NB4 (cell line): Measurements from ENCODE around the gene ZNF35.

Experiments
- CTCF ChIP-seq: IDR thresholded peaks from one replicate; pipeline ENCODE4 v1.5.1; 2012; ENCODE audit warnings: low read depth, low read length
- MYC ChIP-seq: IDR thresholded peaks from 2 replicates; pipeline ENCODE4 v1.6.1; 2011; ENCODE audit warnings: low read depth, low read length
- POLR2A ChIP-seq: IDR thresholded peaks from 2 replicates; pipeline ENCODE4 v1.6.1; 2011; ENCODE audit warnings: mild to moderate bottlenecking; ENCODE audit not compliant: insufficient read length; ENCODE audit errors: extremely low read depth

GRCh38 chr3:44687898-44688297, 39.4 kb downstream of the ZNF35 start:
- TF ChIP-seq POLR2A, result no peak
- TF ChIP-seq CTCF, result no peak
- TF ChIP-seq MYC, result no peak
